Fibroblast of lung (primary cell): ENCODE measurements around the gene SBF2.

Experiments
- CTCF ChIP-seq, 2 donors: IDR thresholded peaks in 1 of 2; conservative IDR thresholded peaks in 1 of 2; 1 replicate in 1 of 2; 2 replicates in 1 of 2; pipeline ENCODE4 v1.5.1; 2011 to 2012; ENCODE audit warnings: low read length in 2 of 2, control low read depth in 1 of 2, inconsistent platforms in 1 of 2, low read depth in 1 of 2, mild to moderate bottlenecking in 1 of 2
- EZH2 ChIP-seq: IDR thresholded peaks from 2 replicates; pipeline ENCODE4 v1.5.1; 2012; ENCODE audit warnings: low read length, control low read depth, mild to moderate bottlenecking; ENCODE audit errors: missing control alignments

GRCh38 chr11:9875399-9875798, 418.6 kb downstream of the SBF2 start:
- TF ChIP-seq CTCF (conservative IDR thresholded peaks at IDR 0.05 in 1 of 2, IDR thresholded peaks at IDR 0.05 in 1 of 2; ENCODE audit: low read depth in 1 of 2, low read length in 2 of 2): no peak
- no peak for TF ChIP-seq EZH2
